ENCODE data around the gene DLX4. TPM values are rescaled to one million over a fixed set of nuclear protein-coding genes. Genes with fewer than 3 reads are reported as not detected.

Gene DLX4
- total and polyA plus RNA-seq, 2 donors (not counting 3 experiments of a cell fraction or from before 2014, with no cell fraction given): not detected

- H3K9ac ChIP-seq (replicated peaks; ENCODE audit: extremely low read depth, insufficient read depth, low read length): no peak overlapping the region
- no peaks in the 10 kb centered on the region for H3K36me3 ChIP-seq (ENCODE audit: control insufficient read depth in 2 of 2, extremely low read depth in 1 of 2, insufficient read depth in 2 of 2, low read length in 2 of 2)
- no peaks in the 10 kb centered on the region for H3K9me3 ChIP-seq (replicated peaks; ENCODE audit: control insufficient read depth, insufficient read depth, low read length)
- no TSS peak for BruUV-seq (replicated peaks)
- dilution Hi-C loops (cut with MboI; ENCODE audit: extremely low pct_ligation_motif_present, low sequenced_read_pairs) (no loop called here), intact Hi-C loops (cut with micrococcal nuclease) (no loop called here)
- no peaks in the 10 kb centered on the region for H3K4me1 ChIP-seq (ENCODE audit: control insufficient read depth, extremely low read depth, insufficient read depth, low read length)
- POLR2A ChIA-PET: no interaction called here
- no peak for TF ChIP-seq MYC (IDR thresholded peaks at IDR 0.05; ENCODE audit: low read depth, low read length)
- no peak for TF ChIP-seq GATA2 (IDR thresholded peaks at IDR 0.05; ENCODE audit: insufficient read depth, insufficient read length, low read depth, low read length)
- TF ChIP-seq MAX (IDR thresholded peaks at IDR 0.05; ENCODE audit: insufficient read depth, insufficient read length): no peak
- no peak for TF ChIP-seq EZH2 (IDR thresholded peaks at IDR 0.05; ENCODE audit: borderline replicate concordance, low read depth, low read length, severe bottlenecking)
- TF ChIP-seq POLR2A (IDR thresholded peaks at IDR 0.05; ENCODE audit: low read depth, low read length): no peak
- no peak for FAIRE-seq
- no peak overlapping the region for H2AFZ ChIP-seq (ENCODE audit: low read depth, low read length)
- CTCF ChIA-PET: interaction anchor here (0.9 kb wide), 1 partner anchor 14 kb away, joined by 3 read pairs; the partner anchor contains the start of gene DLX3
- H3K27ac ChIP-seq (ENCODE audit: insufficient read depth, low read depth, low read length): no peak overlapping the region
- no peaks in the 10 kb centered on the region for H3K9me1 ChIP-seq (replicated peaks; ENCODE audit: control insufficient read depth, extremely low read depth, insufficient read depth, low read length)
- peaks cover 24 to 44% of the 10 kb centered on the region in 2 experiments for H3K27me3 ChIP-seq (ENCODE audit: control insufficient read depth in 2 of 2, insufficient read depth in 2 of 2, low read length in 2 of 2)
- no peak overlapping the region for H3K4me3 ChIP-seq (replicated peaks in 1 of 3; ENCODE audit: insufficient read depth in 1 of 3, low read depth in 1 of 3, low read length in 3 of 3)
- no peak overlapping the region for H3K4me2 ChIP-seq (ENCODE audit: insufficient read depth, low read length)
- H3K79me2 ChIP-seq (ENCODE audit: control insufficient read depth, insufficient read depth, low read length): no peaks in the 10 kb centered on the region
- H4K20me1 ChIP-seq (replicated peaks; ENCODE audit: control insufficient read depth, extremely low read depth, insufficient read depth, low read length): no peaks in the 10 kb centered on the region
- DNase-seq (ENCODE audit: low read depth, low spot score): no peak
Measured at GRCh38 chr17:49980703-49981197, 11.8 kb downstream of the DLX4 start.

GRCh38 chr17:49984283-49984682, 15.3 kb downstream of the DLX4 start:
- Histone ChIP-seq H3K27ac (ENCODE audit: insufficient read depth, low read depth, low read length) (no peak overlapping the region), H3K36me3 (ENCODE audit: control insufficient read depth in 2 of 2, extremely low read depth in 1 of 2, insufficient read depth in 2 of 2, low read length in 2 of 2) (no peaks in the 10 kb centered on the region), H3K9ac (replicated peaks; ENCODE audit: extremely low read depth, insufficient read depth, low read length) (no peak overlapping the region), H3K4me1 (ENCODE audit: control insufficient read depth, extremely low read depth, insufficient read depth, low read length) (no peaks in the 10 kb centered on the region), H3K9me1 (replicated peaks; ENCODE audit: control insufficient read depth, extremely low read depth, insufficient read depth, low read length) (no peaks in the 10 kb centered on the region), H3K4me3 (replicated peaks in 1 of 3; ENCODE audit: insufficient read depth in 1 of 3, low read depth in 1 of 3, low read length in 3 of 3) (no peak overlapping the region), H3K4me2 (ENCODE audit: insufficient read depth, low read length) (no peak overlapping the region), H4K20me1 (replicated peaks; ENCODE audit: control insufficient read depth, extremely low read depth, insufficient read depth, low read length) (no peaks in the 10 kb centered on the region), H3K79me2 (ENCODE audit: control insufficient read depth, insufficient read depth, low read length) (no peaks in the 10 kb centered on the region), H3K27me3 (ENCODE audit: control insufficient read depth in 2 of 2, insufficient read depth in 2 of 2, low read length in 2 of 2) (peaks cover 11 to 38% of the 10 kb centered on the region in 2 experiments), H3K9me3 (replicated peaks; ENCODE audit: control insufficient read depth, insufficient read depth, low read length) (no peaks in the 10 kb centered on the region), H2AFZ (ENCODE audit: low read depth, low read length) (no peak overlapping the region)
- CTCF ChIA-PET: interaction anchor here (0.8 to 7.5 kb wide), 7 partner anchors 9 to 427 kb away, joined by 3 to 63 read pairs (median 6); partner anchors contain the start of gene DLX3
- intact Hi-C loops (cut with micrococcal nuclease) (no loop called here), dilution Hi-C loops (cut with MboI; ENCODE audit: extremely low pct_ligation_motif_present, low sequenced_read_pairs) (no loop called here)
- BruUV-seq (replicated peaks): no TSS peak
- POLR2A ChIA-PET: no interaction called here
- DNase-seq (ENCODE audit: low read depth, low spot score): no peak
- no peak for FAIRE-seq
- TF ChIP-seq GATA2 (IDR thresholded peaks at IDR 0.05; ENCODE audit: insufficient read depth, insufficient read length, low read depth, low read length) (no peak), JUN (IDR thresholded peaks at IDR 0.05; ENCODE audit: borderline replicate concordance, insufficient read depth, insufficient read length, low read depth) (no peak), POLR2A (IDR thresholded peaks at IDR 0.05; ENCODE audit: low read depth, low read length) (no peak), FOS (IDR thresholded peaks at IDR 0.05; ENCODE audit: borderline replicate concordance, insufficient read depth, low read length) (no peak), EZH2 (IDR thresholded peaks at IDR 0.05; ENCODE audit: borderline replicate concordance, low read depth, low read length, severe bottlenecking) (no peak), POLR2AphosphoS5 (IDR thresholded peaks at IDR 0.05; ENCODE audit: insufficient read depth, low read depth, low read length) (no peak), MAX (IDR thresholded peaks at IDR 0.05; ENCODE audit: insufficient read depth, insufficient read length) (no peak), MYC (IDR thresholded peaks at IDR 0.05; ENCODE audit: low read depth, low read length) (no peak), CTCF (IDR thresholded peaks at IDR 0.05; ENCODE audit: extremely low read depth in 1 of 2, insufficient read depth in 1 of 2, low read depth in 1 of 2, low read length in 2 of 2) (no peak)

All from endothelial cell of umbilical vein (primary cell).